ENCODE results near the gene PHACTR4. TPM values are rescaled to one million over a fixed set of nuclear protein-coding genes. Genes with fewer than 3 reads are reported as not detected.

PHACTR4 gene
- total and polyA plus RNA-seq, 2 of the 8 experiments (the other 6 are each of a cell fraction or from before 2014, with no cell fraction given): 23.7 to 57.8 TPM

DNA sequence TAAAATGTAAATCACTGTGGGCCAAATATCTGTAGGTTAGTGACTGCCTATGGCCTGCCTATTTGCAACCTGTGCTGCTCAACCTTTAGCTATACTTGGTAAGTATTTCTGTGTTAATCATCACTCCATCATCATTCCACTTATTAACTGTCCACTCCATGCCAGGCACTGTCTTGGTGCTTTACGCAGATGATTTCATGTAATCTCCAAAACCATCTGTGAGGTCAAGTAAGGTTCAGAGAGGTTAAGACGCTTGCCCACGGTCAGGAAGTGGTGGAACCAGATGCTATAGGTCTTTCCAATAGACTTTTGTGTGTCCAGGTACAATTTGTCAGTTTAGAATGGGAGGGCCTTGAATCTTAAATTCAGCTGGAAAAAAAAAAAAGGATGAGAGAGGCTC, 10.8 kb upstream of the PHACTR4 start:
- Histone ChIP-seq H3K18ac (ENCODE audit: extremely low read depth, low read length) (no peak overlapping the region), H3K79me1 (ENCODE audit: low read depth, low read length) (no peaks in the 10 kb centered on the region), H4K20me1 (replicated peaks in 1 of 2; ENCODE audit: control insufficient read depth in 1 of 2, insufficient read depth in 2 of 2, low read length in 2 of 2) (no peaks in the 10 kb centered on the region), H3K23ac (ENCODE audit: insufficient read length) (no peak overlapping the region), H2BK12ac (ENCODE audit: low read depth, low read length) (no peak overlapping the region), H3K36me3 (ENCODE audit: control insufficient read depth in 2 of 4, insufficient read depth in 4 of 4, low read length in 3 of 4) (no peaks in the 10 kb centered on the region), H4K8ac (ENCODE audit: extremely low read depth, insufficient read depth, low read length) (no peak overlapping the region), H3K4me1 (replicated peaks in 1 of 4; ENCODE audit: control insufficient read depth in 3 of 4, insufficient read depth in 4 of 4, low read length in 3 of 4) (peaks cover 0 to 3% (median 0%) of the 10 kb centered on the region in 4 experiments; a peak in 1 of 7 replicates), H3K9me3 (ENCODE audit: insufficient read depth in 2 of 2, low read depth in 1 of 2, low read length in 1 of 2) (no peaks in the 10 kb centered on the region), H3K4me3 (ENCODE audit: extremely low read depth in 1 of 4, insufficient read depth in 2 of 4, low read depth in 3 of 4, low read length in 4 of 4) (no peak overlapping the region), H2BK120ac (replicated peaks; ENCODE audit: low read depth, low read length) (no peak overlapping the region), H3K23me2 (ENCODE audit: low read depth, low read length) (no peaks in the 10 kb centered on the region), H2BK20ac (ENCODE audit: low read length) (no peak overlapping the region), H3K27ac (ENCODE audit: low read depth, low read length) (no peak overlapping the region), H2AK5ac (ENCODE audit: low read depth, low read length) (no peak overlapping the region), H4K5ac (ENCODE audit: insufficient read length, low read depth, low read length) (no peak overlapping the region), H3K79me2 (ENCODE audit: control insufficient read depth in 1 of 2, insufficient read depth in 2 of 2, low read length in 2 of 2) (no peaks in the 10 kb centered on the region), H4K91ac (replicated peaks; ENCODE audit: insufficient read length, low read length) (no peak overlapping the region), H3K4me2 (ENCODE audit: insufficient read depth in 1 of 2, low read depth in 2 of 2, low read length in 2 of 2) (no peak overlapping the region), H2AFZ (ENCODE audit: low read length) (no peak overlapping the region), H3K14ac (ENCODE audit: insufficient read length) (no peak overlapping the region), H3K27me3 (replicated peaks in 1 of 4; ENCODE audit: control insufficient read depth in 3 of 4, extremely low read depth in 1 of 4, insufficient read depth in 3 of 4, low read length in 3 of 4) (no peaks in the 10 kb centered on the region), H3K9ac (replicated peaks in 1 of 4; ENCODE audit: extremely low read depth in 1 of 4, low read depth in 3 of 4, low read length in 3 of 4) (no peak overlapping the region), H2BK15ac (ENCODE audit: low read length) (peak overlapping the region; percentile 36; the same call in 1 of the 2 replicates), H3K56ac (replicated peaks; ENCODE audit: insufficient read length, low read depth, low read length) (no peak overlapping the region), H3K4ac (replicated peaks; ENCODE audit: insufficient read length, low read depth, low read length) (no peak overlapping the region), H2BK5ac (ENCODE audit: low read depth, low read length) (no peak overlapping the region)
- CTCF ChIA-PET (ENCODE audit: partially characterized antibody): interaction anchor here (1.2 to 3.3 kb wide), 10 partner anchors 12 to 123 kb away, joined by 3 to 14 read pairs (median 6); no protein-coding TSS in a partner anchor
- POLR2A ChIA-PET (ENCODE audit: partially characterized antibody): interaction anchor here (1.2 to 2.5 kb wide), 4 partner anchors 12 to 152 kb away, joined by 5 to 7 read pairs (median 5); partner anchors contain the start of gene SESN2
- DNase-seq (ENCODE audit: low read depth in 1 of 2, low spot score in 2 of 2) (no peak), FAIRE-seq (no peak)
- WGBS, 2 experiments (ENCODE audit: extremely low coverage in 1 of 2, insufficient coverage in 1 of 2, insufficient read length in 1 of 2, insufficient replicate concordance in 2 of 2, low coverage in 1 of 2, low lambda C conversion rate in 2 of 2, missing lambda C conversion rate in 1 of 2): 98% methylated on average over 3 of the region's 3 CpGs; no CpG with 5 or more reads in 1 of the 2 experiments
- TF ChIP-seq RAD21 (IDR thresholded peaks at IDR 0.05 in 1 of 2, conservative IDR thresholded peaks at IDR 0.05 in 1 of 2; ENCODE audit: low read depth in 2 of 2, low read length in 2 of 2) (no peak), NANOG (IDR thresholded peaks at IDR 0.05; ENCODE audit: insufficient read depth, low read depth, low read length, poor library complexity, severe bottlenecking) (no peak), CHD2 (IDR thresholded peaks at IDR 0.05; ENCODE audit: low read length) (no peak), CTCF (IDR thresholded peaks at IDR 0.05; ENCODE audit: control extremely low read depth in 1 of 3, insufficient read depth in 1 of 3, low read depth in 1 of 3, low read length in 3 of 3) (no peak), FOSL1 (IDR thresholded peaks at IDR 0.05; ENCODE audit: insufficient read depth, low read depth, low read length) (no peak), BACH1 (IDR thresholded peaks at IDR 0.05; ENCODE audit: low read length) (no peak), RFX5 (IDR thresholded peaks at IDR 0.05; ENCODE audit: borderline replicate concordance, low read depth, low read length) (no peak), ZNF274 (IDR thresholded peaks at IDR 0.05; ENCODE audit: borderline replicate concordance, extremely low read depth, low read length) (no peak), RBBP5 (IDR thresholded peaks at IDR 0.05; ENCODE audit: borderline replicate concordance, low read depth, low read length) (no peak), ASH2L (IDR thresholded peaks at IDR 0.05; ENCODE audit: low read length) (no peak)

Measured in H1 (cell line).